Kidney (tissue), 14 donors: ENCODE data around the gene SATB1. TPM values are rescaled to one million over a fixed set of nuclear protein-coding genes. Genes with fewer than 3 reads are reported as not detected.

ENCODE experiments used
- DNase-seq, 5 donors: peaks; one replicate each; pipeline ENCODE4 v3.0.0-alpha.2; 2013 to 2020
- FAIRE-seq: peaks from 2 replicates; lab custom pipeline; 2012; peaks lifted over from hg19 to GRCh38; lab: Jason Lieb, UNC
- H3K27ac ChIP-seq, 2 donors: one replicate each; pipeline ENCODE4 v1.7.0; 2013; ENCODE audit warnings: low read depth in 2 of 2, low read length in 2 of 2, inconsistent platforms in 1 of 2
- H3K27me3 ChIP-seq: one replicate; pipeline ENCODE4 v1.7.1; 2013; ENCODE audit warnings: low read length, inconsistent platforms; ENCODE audit not compliant: control insufficient read depth, insufficient read depth
- H3K36me3 ChIP-seq, 3 donors: one replicate each; pipeline versions ENCODE4 v1.7.0 to v1.7.1; 2013; ENCODE audit warnings: low read length in 3 of 3, control low read depth in 1 of 3, inconsistent platforms in 1 of 3; ENCODE audit not compliant: insufficient read depth in 3 of 3, control insufficient read depth in 2 of 3
- H3K4me1 ChIP-seq, 3 donors: one replicate each; pipeline versions ENCODE4 v1.7.0 to v1.7.1; 2013; ENCODE audit warnings: low read length in 3 of 3, inconsistent platforms in 1 of 3, low read depth in 1 of 3; ENCODE audit not compliant: control insufficient read depth in 2 of 3, insufficient read depth in 2 of 3
- H3K4me3 ChIP-seq, 3 donors: one replicate each; pipeline versions ENCODE4 v1.7.0 to v1.8.1; 2013; ENCODE audit warnings: low read length in 3 of 3, control low read depth in 1 of 3, inconsistent platforms in 1 of 3
- H3K9ac ChIP-seq, 3 donors: one replicate each; pipeline versions ENCODE4 v1.7.0 to v1.7.1; 2013; ENCODE audit warnings: low read length in 3 of 3, control low read depth in 1 of 3, inconsistent platforms in 1 of 3
- H3K9me3 ChIP-seq, 3 donors: one replicate each; pipeline versions ENCODE4 v1.7.0 to v1.7.1; 2013; ENCODE audit warnings: low read length in 3 of 3, control low read depth in 1 of 3, inconsistent platforms in 1 of 3; ENCODE audit not compliant: control insufficient read depth in 2 of 3, insufficient read depth in 1 of 3
- CTCF ChIP-seq: IDR thresholded peaks from 3 replicates; pipeline ENCODE4 v1.5.1; 2012; ENCODE audit warnings: mild to moderate bottlenecking, moderate library complexity, borderline replicate concordance; ENCODE audit not compliant: insufficient read depth; ENCODE audit errors: extremely low read depth
- intact Hi-C: fragments of 100-400 bp; cut with DNase I; formaldehyde crosslinking; loops from one replicate; pipeline ENCODE4 v1.11.1; 2022
- polyA plus RNA-seq: library from polyadenylated mRNA; stranded (reverse); fragments of 350-450 nt; fragmentation: Illumina TruSeq; extraction: RNeasy Lipid Tissue Mini Kit (QIAGEN cat#74804); gene quantifications from one replicate; pipeline ENCODE4 v1.2.3, GENCODE V29; 2014; ENCODE audit warnings: low read depth, low replicate concordance; ENCODE audit not compliant: insufficient read depth
- total RNA-seq: library from RNA; stranded (reverse); fragmentation: NEBNext Ultra II Directional; extraction: Animal tissue kit (Norgen Biotek cat#: 25700); gene quantifications from one replicate; pipeline ENCODE4 v1.2.1, GENCODE V29; 2021
- donor health status: control.
- donor health status: control.
- donor health status: control.
- donor health status: control.
- donor health status: control.
- donor health status: DM: yes; HTN: yes; CAD: no.
- donor health status: Normal renal cell carcinoma (clear cell type).

Gene SATB1
- total and polyA plus RNA-seq, 2 donors from 2014 or later, result 6.2 to 22.2 TPM

- no peak for FAIRE-seq
- no peak overlapping the region for H3K4me3 ChIP-seq
- no peaks in the 10 kb centered on the region for H3K27me3 ChIP-seq
- TF ChIP-seq CTCF, result no peak
- H3K9ac ChIP-seq, result no peak overlapping the region
- no peaks in the 10 kb centered on the region for H3K9me3 ChIP-seq
- no peaks in the 10 kb centered on the region for H3K36me3 ChIP-seq
- intact Hi-C loops, result no loop called here
- DNase-seq, result no peak
- no peak overlapping the region for H3K27ac ChIP-seq
- no peaks in the 10 kb centered on the region for H3K4me1 ChIP-seq
Observed at GRCh38 chr3:18401300-18401961, 23.7 kb downstream of the SATB1 start.

GRCh38 chr3:18398448-18398847 lies 26.7 kb downstream of the SATB1 start:
- no peak overlapping the region for H3K4me3 ChIP-seq
- no peak for TF ChIP-seq CTCF
- DNase-seq, result no peak
- no peaks in the 10 kb centered on the region for H3K4me1 ChIP-seq
- FAIRE-seq, result no peak
- no peaks in the 10 kb centered on the region for H3K27me3 ChIP-seq
- H3K9me3 ChIP-seq, result no peaks in the 10 kb centered on the region
- no peak overlapping the region for H3K27ac ChIP-seq
- intact Hi-C loops, result no loop called here
- peaks cover 0 to 8% (median 2%) of the 10 kb centered on the region in 3 donors for H3K36me3 ChIP-seq
- no peak overlapping the region for H3K9ac ChIP-seq

- Histone ChIP-seq H3K27ac (no peak overlapping the region), H3K9ac (no peak overlapping the region), H3K36me3 (peaks cover 0 to 8% (median 2%) of the 10 kb centered on the region in 3 donors), H3K27me3 (no peaks in the 10 kb centered on the region), H3K4me3 (no peak overlapping the region), H3K9me3 (no peaks in the 10 kb centered on the region), H3K4me1 (no peaks in the 10 kb centered on the region)
- DNase-seq (no peak), FAIRE-seq (no peak)
- no peak for TF ChIP-seq CTCF
- intact Hi-C loops, result no loop called here
Observed at GRCh38 chr3:18396428-18396827, 28.7 kb downstream of the SATB1 start.
